RWPE2 (cell line): ENCODE measurements around the gene SH3RF2.

Experiments used
- ATAC-seq: fragments of 200-7000 bp; cut with Tn5 transposase; 3 replicates; pipeline ENCODE4 v1.9.1; 2021; ENCODE audit warnings: low read depth
- DNase-seq: peaks from one replicate; pipeline ENCODE4 v3.0.0-alpha.2; 2020; ENCODE audit warnings: low spot score
- H3K27ac ChIP-seq: fragments of 450-650 bp; 2 replicates; pipeline ENCODE4 v1.5.1; 2017; ENCODE audit warnings: mild to moderate bottlenecking; ENCODE audit not compliant: poor library complexity, severe bottlenecking
- H3K27me3 ChIP-seq: fragments of 250-450 bp; sonication (Bioruptor Pico); 2 replicates; pipeline ENCODE4 v1.5.1; 2021; ENCODE audit warnings: mild to moderate bottlenecking, moderate library complexity; ENCODE audit not compliant: insufficient read depth, poor library complexity, severe bottlenecking
- H3K36me3 ChIP-seq: fragments of 250-450 bp; sonication (Bioruptor Pico); 2 replicates; pipeline ENCODE4 v1.5.1; 2020; ENCODE audit warnings: low read depth, mild to moderate bottlenecking, moderate library complexity
- H3K4me1 ChIP-seq: fragments of 250-450 bp; sonication (Bioruptor Pico); 2 replicates; pipeline ENCODE4 v1.5.1; 2021; ENCODE audit warnings: mild to moderate bottlenecking, moderate library complexity; ENCODE audit not compliant: insufficient read depth, poor library complexity, severe bottlenecking
- H3K4me3 ChIP-seq: fragments of 250-450 bp; sonication (Bioruptor Pico); 2 replicates; pipeline ENCODE4 v1.5.1; 2021; ENCODE audit warnings: mild to moderate bottlenecking, moderate library complexity; ENCODE audit not compliant: severe bottlenecking
- H3K9me3 ChIP-seq: fragments of 250-450 bp; sonication (Bioruptor Pico); 2 replicates; pipeline ENCODE4 v1.5.1; 2021; ENCODE audit warnings: mild to moderate bottlenecking, moderate library complexity; ENCODE audit not compliant: severe bottlenecking
- TF ChIP-seq, protein P1 (sequence below): fragments of 450-650 bp; IDR thresholded peaks from one replicate; pipeline ENCODE4 v1.5.1; 2017; ENCODE audit warnings: mild to moderate bottlenecking, moderate library complexity; ENCODE audit not compliant: poor library complexity, severe bottlenecking

Gene SH3RF2

DNA sequence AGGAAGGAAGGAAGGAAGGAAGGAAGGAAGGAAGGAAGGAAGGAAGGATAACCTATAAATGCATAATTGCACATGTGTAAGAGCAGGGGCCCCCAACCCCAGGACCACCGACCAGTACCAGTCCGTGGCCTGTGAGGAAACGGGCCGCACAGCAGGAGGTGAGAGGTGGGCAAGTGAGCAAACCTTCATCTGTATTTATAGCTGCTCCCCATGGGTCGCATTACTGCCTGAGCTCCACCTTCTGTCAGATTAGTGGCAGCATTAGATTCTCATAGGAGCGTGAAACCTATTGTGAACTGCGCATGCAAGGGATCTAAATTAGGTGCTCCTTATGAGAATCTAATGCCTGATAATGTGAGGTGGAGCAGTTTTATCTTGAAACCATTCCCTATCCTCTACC, 66.1 kb downstream of the SH3RF2 start:
- peaks cover 43% of the 10 kb centered on the region for H3K36me3 ChIP-seq
- H3K4me3 ChIP-seq = no peak overlapping the region
- no peak for DNase-seq
- H3K27ac ChIP-seq = no peak overlapping the region
- TF ChIP-seq, protein P1, sequence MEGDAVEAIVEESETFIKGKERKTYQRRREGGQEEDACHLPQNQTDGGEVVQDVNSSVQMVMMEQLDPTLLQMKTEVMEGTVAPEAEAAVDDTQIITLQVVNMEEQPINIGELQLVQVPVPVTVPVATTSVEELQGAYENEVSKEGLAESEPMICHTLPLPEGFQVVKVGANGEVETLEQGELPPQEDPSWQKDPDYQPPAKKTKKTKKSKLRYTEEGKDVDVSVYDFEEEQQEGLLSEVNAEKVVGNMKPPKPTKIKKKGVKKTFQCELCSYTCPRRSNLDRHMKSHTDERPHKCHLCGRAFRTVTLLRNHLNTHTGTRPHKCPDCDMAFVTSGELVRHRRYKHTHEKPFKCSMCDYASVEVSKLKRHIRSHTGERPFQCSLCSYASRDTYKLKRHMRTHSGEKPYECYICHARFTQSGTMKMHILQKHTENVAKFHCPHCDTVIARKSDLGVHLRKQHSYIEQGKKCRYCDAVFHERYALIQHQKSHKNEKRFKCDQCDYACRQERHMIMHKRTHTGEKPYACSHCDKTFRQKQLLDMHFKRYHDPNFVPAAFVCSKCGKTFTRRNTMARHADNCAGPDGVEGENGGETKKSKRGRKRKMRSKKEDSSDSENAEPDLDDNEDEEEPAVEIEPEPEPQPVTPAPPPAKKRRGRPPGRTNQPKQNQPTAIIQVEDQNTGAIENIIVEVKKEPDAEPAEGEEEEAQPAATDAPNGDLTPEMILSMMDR = no peak
- ATAC-seq = no peak
- no peaks in the 10 kb centered on the region for H3K9me3 ChIP-seq
- no peaks in the 10 kb centered on the region for H3K27me3 ChIP-seq
- no peaks in the 10 kb centered on the region for H3K4me1 ChIP-seq

DNA sequence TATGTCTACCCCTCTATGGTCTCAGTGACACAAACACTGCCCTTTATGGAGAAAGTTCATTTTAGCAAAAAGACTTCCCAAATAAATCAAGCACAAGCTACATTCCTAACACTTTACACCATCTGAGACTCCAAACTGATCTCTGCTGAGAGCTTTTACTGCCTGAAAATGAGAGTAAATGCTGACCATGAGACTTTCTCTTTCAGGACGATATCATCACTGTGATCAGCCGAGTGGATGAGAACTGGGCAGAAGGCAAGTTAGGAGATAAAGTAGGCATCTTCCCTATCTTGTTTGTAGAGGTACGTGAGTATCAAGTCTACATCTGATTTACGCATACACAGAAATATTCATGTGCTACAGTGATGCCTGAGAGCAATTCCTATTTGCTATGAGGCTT, 67.5 kb downstream of the SH3RF2 start:
- H3K4me3 ChIP-seq = no peak overlapping the region
- TF ChIP-seq, protein P1 = no peak
- H3K9me3 ChIP-seq = no peaks in the 10 kb centered on the region
- H3K4me1 ChIP-seq = no peaks in the 10 kb centered on the region
- H3K27ac ChIP-seq = no peak overlapping the region
- H3K27me3 ChIP-seq = no peaks in the 10 kb centered on the region
- no peak for ATAC-seq
- DNase-seq = no peak
- peaks cover 43% of the 10 kb centered on the region for H3K36me3 ChIP-seq

DNA sequence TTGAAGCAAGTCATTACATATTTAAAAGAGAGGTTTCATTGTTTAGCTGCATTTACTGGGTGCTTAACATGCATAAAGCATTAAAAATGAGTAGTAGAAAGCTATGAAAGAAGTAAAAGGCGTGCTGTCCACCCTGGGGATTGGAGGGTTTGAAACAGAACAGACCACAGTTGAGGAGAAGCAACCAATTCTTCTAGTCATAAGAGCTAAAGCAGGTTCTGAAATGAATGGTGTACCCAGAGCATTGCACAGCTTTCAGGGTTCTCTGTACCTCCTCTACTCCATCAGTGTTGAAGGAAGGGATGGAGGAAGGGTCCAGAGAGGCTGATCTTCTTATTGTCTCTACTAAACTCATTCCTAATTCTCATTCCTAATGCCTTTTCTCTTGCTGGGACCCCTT, 68.9 kb downstream of the SH3RF2 start:
- H3K36me3 ChIP-seq = peaks cover 39% of the 10 kb centered on the region
- no peak overlapping the region for H3K4me3 ChIP-seq
- H3K4me1 ChIP-seq = no peaks in the 10 kb centered on the region
- no peak overlapping the region for H3K27ac ChIP-seq
- DNase-seq = no peak
- ATAC-seq = no peak
- H3K27me3 ChIP-seq = no peaks in the 10 kb centered on the region
- TF ChIP-seq, protein P1 = no peak
- no peaks in the 10 kb centered on the region for H3K9me3 ChIP-seq

DNA sequence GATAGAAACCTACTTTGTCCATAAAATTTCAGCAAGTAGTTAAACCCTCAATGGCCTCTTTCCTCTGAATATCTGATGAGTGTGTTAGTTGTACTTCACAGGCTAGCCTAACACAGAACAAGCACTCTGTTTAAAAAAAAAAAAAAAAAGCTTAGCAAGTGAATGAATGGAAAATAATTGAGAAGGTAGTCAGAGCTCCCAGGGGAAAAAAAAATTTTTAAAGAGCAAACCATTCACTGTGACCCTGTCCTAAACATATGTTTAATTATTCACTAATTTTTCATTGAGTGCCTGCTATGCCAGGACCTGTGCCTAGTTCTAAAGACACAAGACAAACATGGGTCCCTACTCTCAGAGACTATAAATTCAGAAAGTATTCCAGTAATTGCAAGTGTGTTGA, 69.3 kb downstream of the SH3RF2 start:
- TF ChIP-seq, protein P1 = no peak
- Histone ChIP-seq H3K27me3 (no peaks in the 10 kb centered on the region), H3K27ac (no peak overlapping the region), H3K36me3 (peaks cover 37% of the 10 kb centered on the region), H3K4me1 (no peaks in the 10 kb centered on the region), H3K4me3 (no peak overlapping the region), H3K9me3 (no peaks in the 10 kb centered on the region)
- ATAC-seq = no peak
- no peak for DNase-seq

DNA sequence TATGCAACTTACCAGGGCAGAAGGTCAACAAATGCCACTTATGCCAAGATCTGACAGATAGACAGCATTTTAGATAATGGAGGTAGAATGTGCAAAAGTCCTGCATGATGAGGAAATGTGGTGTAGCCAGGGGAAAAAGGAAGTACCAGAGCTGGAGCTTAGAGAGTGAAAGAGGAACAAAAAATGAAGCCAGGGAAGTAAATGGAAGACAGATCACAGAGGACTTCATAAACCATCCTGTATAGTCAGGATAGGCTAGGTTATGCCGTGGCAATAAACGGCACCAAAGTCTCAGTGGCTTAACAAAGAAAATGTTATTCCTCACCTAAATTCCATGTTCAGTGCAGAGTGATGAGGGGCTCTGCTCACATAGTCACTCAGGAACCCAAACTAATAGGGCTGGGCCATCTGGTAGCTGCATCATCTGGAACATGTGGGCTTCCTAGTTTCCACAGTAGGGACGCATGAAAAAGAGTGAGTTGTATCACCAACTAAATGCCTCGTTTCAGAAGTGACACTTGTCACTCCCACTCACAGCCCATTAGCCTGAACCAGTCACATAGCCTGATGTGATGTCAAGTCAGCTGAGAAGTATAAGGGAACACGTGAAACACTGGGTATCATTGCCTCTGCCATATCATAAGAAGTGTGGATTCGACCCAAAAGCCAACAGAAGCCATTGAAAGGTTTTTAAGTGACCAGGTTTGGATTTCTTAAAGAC, 70.3 kb downstream of the SH3RF2 start:
- Histone ChIP-seq H3K4me3 (no peak overlapping the region), H3K36me3 (peaks cover 28% of the 10 kb centered on the region), H3K4me1 (no peaks in the 10 kb centered on the region), H3K9me3 (no peaks in the 10 kb centered on the region), H3K27me3 (no peaks in the 10 kb centered on the region), H3K27ac (no peak overlapping the region)
- TF ChIP-seq, protein P1 = no peak
- DNase-seq = no peak
- no peak for ATAC-seq
